Islet of Langerhans (tissue), 1 donor: ENCODE measurements around the gene PRKN.
A peak's percentile ranks its signal among the peaks of the same experiment; 100 is the strongest.

ENCODE experiments used
- FAIRE-seq: peaks from one replicate; lab custom pipeline; 2011; peaks lifted over from hg19 to GRCh38; lab: Jason Lieb, UNC

The PRKN gene

GRCh38 chr6:162727322-162728182, at the start of gene PRKN, which contains the start of gene PACRG:
PRKN (minus strand) TSS chr6:162727766.
PACRG (plus strand) TSS chr6:162727974.
- peak; percentile 88 for FAIRE-seq

GRCh38 chr6:162777091-162777490, 49.5 kb upstream of the PRKN start:
- FAIRE-seq = no peak

GRCh38 chr6:162773996-162774395, 46.4 kb upstream of the PRKN start:
- FAIRE-seq = no peak

GRCh38 chr6:162772466-162772865, 44.9 kb upstream of the PRKN start:
- FAIRE-seq = no peak

- FAIRE-seq = no peak
Observed at GRCh38 chr6:162770955-162771354, 43.4 kb upstream of the PRKN start.

GRCh38 chr6:162770136-162770535, 42.6 kb upstream of the PRKN start:
- no peak for FAIRE-seq

GRCh38 chr6:162753775-162754174, 26.2 kb upstream of the PRKN start:
- FAIRE-seq = no peak

- peak; percentile 80 for FAIRE-seq
Observed at GRCh38 chr6:162751211-162751859, 23.8 kb upstream of the PRKN start.

GRCh38 chr6:162750776-162751175, 23.2 kb upstream of the PRKN start:
- peak; percentile 17 for FAIRE-seq

- peak; percentile 85 for FAIRE-seq
Observed at GRCh38 chr6:162736961-162737360, 9.4 kb upstream of the PRKN start.

GRCh38 chr6:162733489-162733888, 5.9 kb upstream of the PRKN start:
- no peak for FAIRE-seq

- FAIRE-seq = no peak
Observed at GRCh38 chr6:162730502-162730901, 2.9 kb upstream of the PRKN start.

- FAIRE-seq = no peak
Observed at GRCh38 chr6:162728706-162729105, 1.1 kb upstream of the PRKN start.

GRCh38 chr6:162728197-162728596, 631 bp upstream of the PRKN start:
- no peak for FAIRE-seq

GRCh38 chr6:162726947-162727321, 632 bp downstream of the PRKN start:
- FAIRE-seq = no peak

GRCh38 chr6:162722633-162723032, 4.9 kb downstream of the PRKN start:
- no peak for FAIRE-seq

- FAIRE-seq = no peak
Observed at GRCh38 chr6:162722226-162722625, 5.3 kb downstream of the PRKN start.

GRCh38 chr6:162721404-162721687, 6.2 kb downstream of the PRKN start:
- FAIRE-seq = no peak

GRCh38 chr6:162719528-162719927, 8.0 kb downstream of the PRKN start:
- FAIRE-seq = no peak

- no peak for FAIRE-seq
Observed at GRCh38 chr6:162715601-162716000, 12.0 kb downstream of the PRKN start.

GRCh38 chr6:162713974-162714780, 13.4 kb downstream of the PRKN start:
- FAIRE-seq = no peak

GRCh38 chr6:162712694-162713093, 14.9 kb downstream of the PRKN start:
- no peak for FAIRE-seq

- FAIRE-seq = no peak
Observed at GRCh38 chr6:162711376-162711775, 16.2 kb downstream of the PRKN start.
